Hindlimb muscle (tissue), 1 donor: Measurements from ENCODE around the gene CPA5. TPM values are rescaled to one million over a fixed set of nuclear protein-coding genes. Genes with fewer than 3 reads are reported as not detected.
"Not testable (repeated sequence)": the region's sequence is repeated elsewhere in the genome, so short reads cannot be mapped to it uniquely, and the experiment has no call there.

ENCODE experiments used
- DNase-seq: peaks from one replicate; pipeline ENCODE4 v3.0.0-alpha.2; 2013
- polyA plus RNA-seq: library from polyadenylated mRNA; unstranded; fragments of 120-200 nt; gene quantifications from one replicate; pipeline ENCODE4 v1.2.1, GENCODE V29; 2013; ENCODE audit not compliant: insufficient read length

The CPA5 gene, protein sequence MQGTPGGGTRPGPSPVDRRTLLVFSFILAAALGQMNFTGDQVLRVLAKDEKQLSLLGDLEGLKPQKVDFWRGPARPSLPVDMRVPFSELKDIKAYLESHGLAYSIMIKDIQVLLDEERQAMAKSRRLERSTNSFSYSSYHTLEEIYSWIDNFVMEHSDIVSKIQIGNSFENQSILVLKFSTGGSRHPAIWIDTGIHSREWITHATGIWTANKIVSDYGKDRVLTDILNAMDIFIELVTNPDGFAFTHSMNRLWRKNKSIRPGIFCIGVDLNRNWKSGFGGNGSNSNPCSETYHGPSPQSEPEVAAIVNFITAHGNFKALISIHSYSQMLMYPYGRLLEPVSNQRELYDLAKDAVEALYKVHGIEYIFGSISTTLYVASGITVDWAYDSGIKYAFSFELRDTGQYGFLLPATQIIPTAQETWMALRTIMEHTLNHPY
- 1.0 TPM for polyA plus RNA-seq

DNA sequence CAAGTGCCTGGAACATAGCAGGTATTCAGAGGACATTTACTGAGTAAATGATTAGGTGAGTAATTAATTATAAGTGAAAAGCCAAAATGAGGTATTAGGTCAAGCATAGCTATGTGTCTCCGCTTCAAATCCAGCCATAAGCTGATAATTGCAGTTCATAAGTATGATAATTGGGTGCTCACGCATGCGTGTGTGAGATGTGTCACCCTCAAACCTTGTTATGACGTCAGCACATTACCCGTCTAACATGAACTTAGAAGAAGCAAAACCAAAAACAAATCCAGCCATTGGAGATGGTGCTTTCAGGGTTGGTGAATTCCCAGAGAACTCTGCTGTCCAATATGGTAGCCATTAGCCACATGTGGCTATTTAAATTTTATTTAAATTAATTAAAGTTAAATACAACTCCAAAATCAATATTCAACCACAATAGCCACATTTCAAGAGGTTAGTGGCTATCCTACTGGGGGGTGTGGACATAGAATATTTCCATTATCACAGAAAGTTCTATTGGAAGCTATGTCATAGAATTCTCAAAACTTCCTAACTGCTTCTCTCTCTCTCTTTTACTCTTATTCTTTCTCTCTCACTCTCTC is at the start of gene CPA5:
Gene CPA5, plus strand, starts transcription at position 546 of the 596 bp plus-strand sequence. CDS start 1,670 bp downstream, outside the sequence.
- no peak for DNase-seq

DNA sequence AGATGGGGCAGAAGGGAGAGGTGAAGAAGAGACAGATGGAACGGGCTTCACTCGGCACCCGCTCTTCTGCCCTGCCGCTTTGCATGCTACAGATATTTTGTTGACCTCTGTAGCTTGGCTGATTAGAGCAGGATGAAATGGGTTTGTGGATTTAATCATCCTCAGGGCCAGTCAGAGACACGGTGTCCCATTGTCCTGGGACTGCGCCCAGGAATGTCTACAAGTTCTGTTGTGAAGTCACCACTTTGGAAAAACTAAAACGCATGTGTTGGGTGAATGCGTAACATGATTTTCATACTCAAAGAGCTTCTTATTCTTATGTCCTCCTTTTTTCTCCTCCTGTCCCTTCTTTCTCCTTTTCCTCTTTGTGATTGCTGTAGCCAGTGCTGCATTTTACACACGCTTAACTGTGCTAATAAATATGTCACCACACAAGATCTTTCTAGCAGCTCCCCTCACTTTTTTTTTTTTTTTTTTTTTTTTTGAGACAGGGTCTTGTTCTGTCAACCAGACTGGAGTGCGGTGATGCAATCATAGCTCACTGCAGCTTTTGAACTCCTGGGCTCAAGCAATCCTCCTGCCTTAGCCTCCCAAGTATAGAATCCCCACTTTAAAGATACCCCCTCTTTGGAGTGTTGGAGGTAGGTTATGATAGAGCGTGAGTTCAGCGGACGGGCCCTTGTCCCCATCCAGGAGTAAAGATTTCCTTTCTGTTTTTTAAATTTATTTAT is 48.2 kb upstream of the CPA5 start:
- no peak for DNase-seq

DNA sequence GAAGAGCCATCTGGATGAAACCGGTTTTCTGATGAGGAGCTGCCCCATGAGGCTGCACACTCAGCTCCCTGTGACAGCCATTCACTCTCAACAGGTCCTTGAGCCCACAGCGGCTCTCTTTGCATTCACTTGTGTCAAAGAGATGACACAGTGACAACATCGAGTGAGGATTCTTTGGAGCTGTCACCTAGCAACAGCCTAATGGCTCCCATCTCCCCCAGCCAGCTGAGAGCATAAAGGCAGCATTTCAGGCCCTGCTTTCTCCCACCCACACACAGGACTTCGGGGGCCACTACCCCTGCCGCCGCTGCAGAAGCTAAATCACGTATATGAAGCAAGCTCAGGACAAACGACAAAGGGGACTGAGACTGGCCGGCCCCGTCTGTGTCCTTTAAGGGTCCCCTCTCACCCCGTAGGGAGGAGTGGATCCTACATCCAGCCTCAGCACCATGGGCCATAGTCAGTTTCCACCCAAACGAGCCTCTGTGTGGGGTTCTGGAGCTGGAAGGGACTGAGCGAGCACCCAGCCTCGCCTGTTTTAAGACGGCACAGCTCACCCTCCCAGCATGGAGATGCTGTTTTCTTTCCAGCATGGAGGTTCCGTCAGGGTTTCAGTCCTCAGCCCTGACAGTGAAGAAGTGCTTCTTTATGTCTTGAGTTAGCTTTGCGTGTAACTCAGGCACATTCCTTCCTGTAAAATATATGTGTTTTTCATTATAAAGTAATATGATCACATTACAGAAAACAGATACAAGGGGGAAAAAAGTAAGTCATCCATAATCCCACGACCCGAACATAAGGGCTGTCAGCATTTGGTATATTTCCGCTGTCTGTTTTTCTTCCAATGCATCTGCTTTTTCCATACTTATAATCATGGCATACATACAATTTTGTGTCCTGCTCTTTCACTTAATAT is 46.7 kb upstream of the CPA5 start:
- peak; percentile 86 for DNase-seq

DNA sequence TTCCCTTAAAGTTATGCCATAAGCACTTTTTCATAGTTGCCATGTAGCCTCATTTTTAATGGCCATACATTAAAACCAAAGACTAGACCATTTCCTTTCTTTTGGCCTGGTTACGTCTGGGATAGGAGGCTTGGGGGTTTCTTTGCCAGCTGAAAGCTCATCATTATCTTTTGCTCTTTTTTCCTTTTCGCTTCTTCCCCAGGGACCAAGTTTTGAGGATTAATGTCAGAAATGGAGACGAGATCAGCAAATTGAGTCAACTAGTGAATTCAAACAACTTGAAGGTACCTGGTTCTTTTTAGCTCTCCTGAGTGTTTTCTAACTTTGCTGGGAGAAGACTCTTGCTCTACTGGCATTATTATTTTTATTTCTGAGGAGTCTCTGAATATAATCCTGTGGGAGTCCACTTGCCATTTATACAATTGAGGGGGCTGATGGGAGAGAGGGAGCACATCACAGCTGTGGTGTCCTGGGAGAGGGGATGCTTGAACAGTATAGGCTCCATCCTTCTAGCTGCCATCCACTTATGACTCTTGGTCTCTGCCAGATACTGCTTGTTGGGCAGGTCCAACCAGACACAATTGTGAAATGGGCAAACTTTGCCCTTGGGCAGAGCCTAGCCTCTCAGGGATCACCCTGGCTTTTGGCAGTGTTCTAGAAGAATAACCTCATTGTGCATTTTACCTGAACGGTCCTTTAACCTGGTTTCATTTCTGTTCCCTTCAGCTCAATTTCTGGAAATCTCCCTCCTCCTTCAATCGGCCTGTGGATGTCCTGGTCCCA is 45.9 kb upstream of the CPA5 start:
- DNase-seq = no peak

DNA sequence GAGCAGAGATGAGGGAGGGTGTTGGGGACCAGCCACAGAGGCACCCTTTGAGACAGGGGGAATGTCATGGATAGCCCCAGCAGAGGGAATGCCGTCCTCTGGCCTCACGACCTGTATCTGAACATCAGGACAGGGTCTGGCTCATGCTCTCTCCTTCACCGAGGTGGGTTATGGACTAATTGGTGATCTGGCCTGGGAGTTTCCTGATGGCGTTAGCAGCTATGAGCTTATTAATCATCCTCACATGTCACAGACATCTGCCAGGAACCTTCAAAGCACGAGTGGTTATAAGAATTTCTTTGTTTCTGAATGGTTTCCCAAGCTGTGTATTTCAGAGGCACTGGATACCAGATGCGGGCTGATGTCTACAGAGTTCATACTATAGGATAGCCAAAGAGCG is 44.8 kb upstream of the CPA5 start:
- DNase-seq = no peak

DNA sequence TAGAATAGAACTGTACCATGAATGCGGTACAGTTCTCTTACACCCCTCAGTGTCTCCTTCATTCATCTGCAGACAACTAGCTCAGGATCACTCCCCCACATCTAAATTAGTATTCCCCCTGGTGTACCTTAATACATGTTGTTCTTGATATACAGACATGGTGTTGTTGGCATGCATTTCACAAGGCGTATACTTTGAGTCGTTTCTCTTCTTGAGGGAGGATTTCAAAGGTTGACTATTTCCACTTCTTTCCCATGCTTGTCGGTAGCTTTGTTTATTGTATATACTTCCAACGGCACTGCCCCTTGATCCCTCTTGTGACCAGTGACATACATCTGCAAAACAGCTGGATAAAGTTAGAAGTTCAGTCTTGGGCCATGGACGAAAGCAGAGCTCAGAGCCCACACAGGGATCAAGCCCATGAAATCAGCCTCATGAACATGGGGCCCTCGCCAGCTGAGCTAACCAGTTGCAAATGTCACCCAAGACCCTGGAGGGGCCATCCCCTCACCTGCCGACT is 43.1 kb upstream of the CPA5 start:
- DNase-seq = no peak

DNA sequence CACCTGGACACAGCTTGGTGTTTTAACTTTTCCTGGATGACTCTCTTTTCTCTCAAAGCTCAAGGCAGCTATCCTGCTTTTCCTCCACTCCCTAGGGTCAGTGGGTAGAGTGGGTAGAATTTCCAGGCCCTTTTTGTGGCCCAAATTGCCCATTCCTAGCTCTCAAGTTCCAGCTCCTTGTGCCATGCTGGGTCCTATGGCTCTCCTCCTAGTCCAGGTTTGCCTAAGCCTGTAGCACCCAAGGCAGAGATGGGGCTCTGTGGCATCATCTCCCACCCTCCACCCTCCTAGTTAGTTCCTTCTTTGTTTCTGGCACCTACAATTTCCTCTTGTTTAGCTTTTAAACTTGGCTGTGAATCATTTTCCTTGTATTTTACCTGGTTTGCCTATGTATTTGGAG is 42.0 kb upstream of the CPA5 start:
- DNase-seq = no peak

DNA sequence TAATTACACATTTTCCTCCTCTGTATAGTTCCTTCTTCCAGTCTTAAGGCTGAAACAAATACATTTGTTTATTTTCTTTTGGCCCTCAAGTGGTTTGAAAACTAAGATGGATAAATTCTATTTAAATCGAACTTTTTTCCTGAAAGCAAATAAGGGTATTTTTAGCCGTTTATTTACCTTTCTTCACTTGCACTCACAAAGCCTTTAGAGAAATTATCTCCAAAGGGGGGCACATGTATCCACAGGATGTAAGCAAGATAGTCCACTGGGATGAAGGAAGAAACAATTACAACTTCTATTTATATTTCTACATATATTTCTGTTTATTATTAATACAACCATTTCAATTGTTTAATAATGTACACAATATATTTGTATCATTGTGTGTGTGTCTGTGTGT is 41.5 kb upstream of the CPA5 start:
- no peak for DNase-seq

DNA sequence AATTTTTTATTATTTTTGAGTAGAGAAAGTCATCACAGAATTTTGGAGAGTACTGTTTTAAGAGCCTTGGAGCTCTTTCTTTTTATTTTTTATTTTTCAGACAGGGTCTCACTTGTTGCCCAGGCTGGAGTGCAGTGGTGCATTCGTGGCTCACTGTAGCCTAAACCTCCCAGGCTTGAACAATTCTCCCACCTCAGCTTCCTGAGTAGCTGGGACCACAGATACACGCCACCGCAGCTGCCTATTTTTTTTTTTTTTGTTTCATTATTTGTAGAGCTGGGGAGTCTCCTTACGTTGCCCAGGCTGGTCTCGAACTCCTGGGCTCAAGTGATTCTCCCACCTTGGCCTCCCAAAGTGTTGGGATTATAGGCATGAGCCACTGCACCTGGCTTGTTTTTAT is 41.1 kb upstream of the CPA5 start:
- no peak for DNase-seq

DNA sequence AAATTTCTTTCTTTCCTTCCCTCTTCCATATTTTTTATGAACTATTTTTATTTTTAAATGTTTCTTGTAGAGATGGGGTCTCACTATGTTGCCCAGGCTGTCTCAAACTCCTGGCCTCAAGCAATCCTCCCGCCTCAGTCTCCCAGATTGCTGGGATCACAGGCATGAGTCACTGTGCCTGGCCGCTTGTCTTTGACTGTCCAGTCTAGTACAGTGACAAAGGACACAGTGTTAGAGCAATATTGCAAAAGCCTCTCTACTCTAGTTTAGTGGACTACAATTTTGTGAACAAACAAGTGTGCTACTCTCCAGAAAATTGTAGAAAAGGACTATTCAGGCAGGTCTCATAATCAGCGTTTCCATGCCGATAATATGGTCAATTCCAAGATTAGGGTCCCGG is 40.6 kb upstream of the CPA5 start:
- no peak for DNase-seq

DNA sequence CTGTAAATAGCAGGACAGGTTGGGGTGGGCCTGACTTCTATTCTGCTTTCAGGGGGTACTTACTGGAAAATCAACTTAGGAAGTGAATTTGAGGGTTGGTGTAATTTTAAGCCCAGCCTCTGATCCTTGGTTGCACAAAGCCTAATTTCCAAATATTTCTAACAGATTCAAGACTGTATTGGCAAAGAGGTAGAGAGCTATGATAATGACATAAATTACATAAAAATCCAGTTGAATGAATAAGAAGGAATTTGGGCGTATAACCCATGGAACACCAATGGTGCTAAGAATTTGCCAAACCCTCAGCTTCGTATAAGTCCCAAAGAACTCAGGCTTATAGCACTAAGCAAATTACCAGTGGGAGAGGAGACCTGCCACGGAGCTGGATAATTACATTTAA is 39.7 kb upstream of the CPA5 start:
- no peak for DNase-seq

DNA sequence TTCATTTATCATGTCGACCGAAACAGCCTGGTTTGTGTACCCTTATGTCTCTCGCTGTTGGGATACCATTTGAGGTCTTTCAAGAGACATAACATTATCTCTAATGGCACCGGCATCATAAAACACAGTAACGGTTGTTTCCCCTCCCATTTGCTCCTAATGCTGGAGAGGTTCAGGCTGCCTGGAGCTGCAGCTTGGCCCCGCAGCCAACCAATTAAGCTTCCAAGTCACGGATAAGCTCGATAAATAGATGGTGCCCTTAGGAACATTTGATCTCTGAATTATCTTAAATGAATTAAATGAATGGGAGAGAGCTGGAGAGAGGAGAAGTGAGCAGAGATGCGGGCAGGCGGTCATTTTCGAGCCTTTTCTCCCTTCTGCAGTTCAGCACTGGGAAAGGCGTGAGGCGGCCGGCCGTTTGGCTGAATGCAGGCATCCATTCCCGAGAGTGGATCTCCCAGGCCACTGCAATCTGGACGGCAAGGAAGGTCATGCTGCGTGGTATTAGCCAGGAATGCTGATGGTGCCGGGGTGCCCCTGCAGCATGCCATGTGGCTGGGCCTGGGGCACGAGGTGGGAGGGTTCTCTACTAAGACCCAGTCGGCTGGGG is 39.1 kb upstream of the CPA5 start:
- DNase-seq = no peak

DNA sequence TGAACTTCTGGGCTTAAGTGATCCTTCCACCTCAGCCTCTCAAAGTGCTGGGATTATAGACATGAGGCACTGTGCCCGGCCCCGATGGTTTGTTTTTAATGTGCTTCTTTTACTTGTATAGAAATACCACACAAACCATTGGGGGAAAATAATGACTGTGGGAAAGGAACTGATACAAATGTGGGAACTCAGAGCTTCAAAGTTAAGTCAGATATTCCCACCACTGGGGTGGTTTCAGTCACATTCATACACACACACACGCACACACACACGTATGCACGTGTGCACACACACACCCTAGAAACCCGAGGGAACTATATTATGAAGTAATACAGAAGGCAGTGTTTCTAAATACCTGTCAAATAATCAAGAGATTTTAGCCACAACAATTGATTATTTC is 34.6 kb upstream of the CPA5 start:
- DNase-seq = no peak

DNA sequence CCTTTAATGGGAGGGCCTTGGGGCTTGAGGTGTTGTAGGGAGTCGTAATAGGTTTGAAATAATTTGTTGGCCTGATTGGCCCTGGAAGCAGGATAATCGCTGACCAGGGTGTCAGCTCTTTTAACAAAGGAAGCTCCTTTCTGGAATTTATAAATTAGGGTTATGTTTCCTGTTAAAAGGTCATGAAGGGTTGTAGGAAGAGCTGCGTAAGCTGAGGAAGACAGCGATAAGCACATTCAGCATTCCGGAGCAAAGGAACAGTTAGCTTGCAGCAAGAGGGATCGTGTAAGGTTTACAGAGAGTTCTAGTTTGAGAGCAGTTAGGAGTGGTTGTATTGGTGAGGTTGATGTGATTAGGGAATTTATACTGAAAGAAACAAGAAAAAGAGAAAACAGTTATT is 30.3 kb upstream of the CPA5 start:
- DNase-seq = no peak

DNA sequence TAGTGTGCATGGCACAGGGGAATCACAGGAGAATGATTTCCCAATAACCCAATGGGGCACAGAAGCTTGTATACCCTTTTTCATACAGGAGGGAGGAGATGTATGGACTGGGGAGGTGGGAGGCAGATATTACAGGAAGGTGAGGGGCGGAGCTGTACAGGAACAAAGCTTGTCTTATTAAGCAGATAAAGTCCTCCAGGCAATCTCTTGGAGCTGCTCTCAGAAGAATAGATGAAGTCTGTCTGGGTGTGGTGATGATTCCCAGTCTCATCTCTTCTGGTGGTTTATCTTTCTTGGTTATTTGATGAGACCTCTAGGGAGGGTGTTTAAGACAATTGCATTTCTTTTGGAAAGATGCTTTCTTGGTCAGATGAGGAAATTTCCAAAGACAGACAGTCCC is 25.1 kb upstream of the CPA5 start:
- DNase-seq = no peak

DNA sequence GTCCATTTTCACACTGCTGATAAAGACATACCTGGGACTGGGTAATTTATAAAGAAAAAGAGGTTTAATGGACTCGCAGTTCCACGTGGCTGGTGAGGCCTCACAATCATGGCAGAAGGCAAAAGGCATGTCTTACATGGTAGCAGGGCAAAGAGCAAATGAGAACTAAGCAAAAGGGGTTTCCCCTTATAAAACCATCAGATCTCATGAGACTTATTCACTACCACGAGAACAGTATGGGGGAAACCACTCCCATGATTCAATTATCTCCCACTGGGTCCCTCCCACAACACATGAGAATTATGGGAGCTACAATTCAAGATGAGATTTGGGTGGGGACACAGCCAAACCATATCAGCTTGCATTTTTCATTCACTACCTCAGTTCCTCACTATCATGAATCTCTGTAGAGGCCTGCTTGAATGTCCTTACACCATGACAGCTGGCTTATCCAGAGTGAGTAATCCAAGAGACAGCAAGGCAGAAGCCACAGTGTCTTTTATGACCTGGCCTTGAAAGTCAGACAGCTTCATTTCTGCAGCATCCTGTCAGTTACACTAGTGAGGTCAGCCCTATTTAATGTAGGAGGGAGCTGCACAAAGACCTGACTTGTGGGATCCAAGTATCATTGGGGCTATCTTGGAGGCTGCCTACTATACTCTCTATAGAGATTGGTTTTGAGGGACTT is 22.9 kb upstream of the CPA5 start:
- DNase-seq = not testable (repeated sequence)

DNA sequence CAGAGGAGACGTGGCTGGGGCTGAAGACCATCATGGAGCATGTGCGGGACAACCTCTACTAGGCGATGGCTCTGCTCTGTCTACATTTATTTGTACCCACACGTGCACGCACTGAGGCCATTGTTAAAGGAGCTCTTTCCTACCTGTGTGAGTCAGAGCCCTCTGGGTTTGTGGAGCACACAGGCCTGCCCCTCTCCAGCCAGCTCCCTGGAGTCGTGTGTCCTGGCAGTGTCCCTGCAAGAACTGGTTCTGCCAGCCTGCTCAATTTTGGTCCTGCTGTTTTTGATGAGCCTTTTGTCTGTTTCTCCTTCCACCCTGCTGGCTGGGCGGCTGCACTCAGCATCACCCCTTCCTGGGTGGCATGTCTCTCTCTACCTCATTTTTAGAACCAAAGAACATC is 22.0 kb upstream of the CPA5 start:
- no peak for DNase-seq

DNA sequence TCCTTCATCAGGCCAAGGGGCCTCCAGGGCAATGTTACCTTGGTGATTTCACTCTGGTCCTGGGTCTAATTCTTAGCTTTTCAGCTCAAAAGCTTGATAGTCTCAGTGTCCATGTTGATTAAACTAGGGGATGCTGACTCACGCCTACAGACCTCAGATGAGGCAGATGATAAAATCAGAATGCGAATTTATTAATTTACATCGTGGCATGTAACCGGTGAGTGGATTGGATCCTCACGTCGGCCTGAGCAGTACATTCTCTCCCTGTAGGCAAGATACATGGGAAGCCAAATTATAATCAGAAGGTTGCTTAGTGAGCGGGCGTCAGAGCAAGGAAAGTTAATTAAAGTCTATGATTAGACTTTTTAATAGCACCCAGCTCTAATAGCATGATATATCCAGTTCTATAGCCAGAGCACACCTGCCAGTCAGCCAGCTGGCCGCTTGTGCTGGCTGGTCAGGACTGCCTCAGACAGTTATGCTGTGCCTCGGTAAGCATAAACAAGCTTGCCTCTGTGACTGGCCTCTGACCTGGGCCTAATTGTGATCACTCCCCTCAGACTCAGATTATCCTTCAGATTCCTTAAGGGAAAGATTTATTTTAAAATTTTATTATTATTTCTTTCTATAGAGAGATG is 20.2 kb upstream of the CPA5 start:
- DNase-seq = no peak

DNA sequence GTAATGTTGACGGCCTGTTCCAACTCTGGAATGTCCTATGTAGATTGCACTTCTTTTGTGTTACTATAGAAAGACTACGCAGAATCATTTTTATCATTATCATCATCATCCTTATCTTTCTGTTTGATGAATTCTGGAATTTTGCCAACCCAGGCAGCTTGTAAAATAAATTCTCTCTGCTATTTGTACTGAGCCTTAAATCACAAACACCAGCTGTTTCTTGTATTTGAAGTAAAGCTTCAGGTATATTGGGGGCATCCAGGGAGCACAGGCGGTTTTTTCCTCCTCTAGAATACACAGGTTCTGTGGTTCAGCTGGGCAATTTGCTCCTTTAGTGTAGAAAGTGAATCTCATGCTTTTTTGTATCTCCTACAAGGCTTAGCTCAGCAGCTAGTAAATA is 14.9 kb upstream of the CPA5 start:
- no peak for DNase-seq
